Suprapubic skin (tissue), 4 donors: ENCODE measurements around the gene PLAAT4. TPM values are rescaled to one million over a fixed set of nuclear protein-coding genes. Genes with fewer than 3 reads are reported as not detected.

Experiments used
- DNase-seq, 2 donors: peaks; one replicate each; pipeline ENCODE4 v3.0.0-alpha.2; 2019; ENCODE audit warnings: low spot score in 2 of 2
- H3K27ac ChIP-seq: fragments of 200-600 bp; sonication (generic); one replicate; pipeline ENCODE4 v1.5.1; 2019
- H3K27me3 ChIP-seq: fragments of 200-600 bp; sonication (generic); one replicate; pipeline ENCODE4 v1.5.1; 2019
- H3K36me3 ChIP-seq: fragments of 200-600 bp; sonication (generic); one replicate; pipeline ENCODE4 v1.5.1; 2019
- H3K4me1 ChIP-seq: fragments of 200-600 bp; sonication (generic); one replicate; pipeline ENCODE4 v1.5.1; 2019
- H3K4me3 ChIP-seq: fragments of 200-600 bp; sonication (generic); one replicate; pipeline ENCODE4 v1.5.1; 2019; ENCODE audit warnings: mild to moderate bottlenecking
- H3K9me3 ChIP-seq: fragments of 200-600 bp; sonication (generic); one replicate; pipeline ENCODE4 v1.5.1; 2019
- EP300 ChIP-seq: sonication (generic); formaldehyde crosslinking; IDR thresholded peaks from one replicate; pipeline ENCODE4 v1.6.1; 2017; ENCODE audit warnings: antibody characterized with exemption
- POLR2A ChIP-seq, 2 donors: fragments of 450-650 bp; IDR thresholded peaks; one replicate each; pipeline ENCODE4 v1.6.1; 2017; ENCODE audit warnings: antibody characterized with exemption in 2 of 2, mild to moderate bottlenecking in 2 of 2, moderate library complexity in 2 of 2
- POLR2AphosphoS5 ChIP-seq, 3 donors: sonication (generic); formaldehyde crosslinking; IDR thresholded peaks; one replicate each; pipeline ENCODE4 v1.6.1; 2017; ENCODE audit warnings: antibody characterized with exemption in 3 of 3
- WGBS: methylation state at CpG from one replicate; pipeline ENCODE4 v1.1.5; 2018; 5-methylcytosine and 5-hydroxymethylcytosine counted together
- total RNA-seq, 4 donors: library from RNA; depleted of rRNA; stranded (reverse); fragments of >200 nt; gene quantifications; one replicate each; pipeline ENCODE4 v1.1.0, GENCODE V29; 2016
- TF ChIP-seq, protein P1 (sequence below), 2 donors: fragments of 200-600 bp in 1 of 2; fragments of 450-650 bp in 1 of 2; sonication (generic) in 1 of 2; IDR thresholded peaks; one replicate each; pipeline ENCODE4 v1.5.1; 2016 to 2019; ENCODE audit warnings: antibody characterized with exemption in 2 of 2, mild to moderate bottlenecking in 1 of 2, moderate library complexity in 1 of 2

The PLAAT4 gene
- total RNA-seq, 4 donors from 2014 or later = 3.3 to 14.1 (median 4.6) TPM; not detected in 1

DNA sequence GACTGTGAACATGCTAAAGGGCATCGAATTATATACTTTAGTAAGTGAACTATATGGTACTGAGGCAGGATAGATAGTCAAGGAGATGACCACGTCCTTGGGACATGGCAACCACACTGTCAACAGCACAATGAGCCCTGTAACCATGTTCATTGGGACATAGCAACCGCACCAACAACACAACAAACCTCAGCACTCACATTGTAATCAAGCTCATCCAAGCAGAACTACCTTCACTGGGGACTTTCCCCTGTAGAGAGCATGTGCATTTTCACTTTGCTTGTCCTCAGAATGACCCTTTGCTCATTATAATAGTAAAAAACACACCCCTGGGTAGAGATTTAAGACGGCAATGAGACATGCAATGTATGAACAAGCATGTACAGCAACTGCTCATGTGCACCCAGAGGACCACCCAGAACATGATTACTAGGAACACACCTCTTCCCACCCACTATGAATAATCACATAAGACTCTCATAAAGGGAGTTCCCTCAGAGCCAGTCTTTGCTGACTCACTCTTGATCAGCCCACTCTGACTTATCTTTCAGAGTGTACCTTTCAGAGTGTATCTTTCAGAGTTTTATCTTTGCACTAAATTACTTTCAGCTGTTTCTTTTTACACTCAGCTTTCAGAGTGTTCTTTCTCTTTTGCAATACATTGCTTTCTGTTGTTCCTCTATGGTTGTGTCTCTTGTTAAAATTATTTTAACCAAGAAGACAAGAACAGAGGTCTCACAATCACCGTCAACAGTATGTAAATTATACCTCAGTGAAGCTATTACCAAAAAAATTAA lies 30.6 kb downstream of the PLAAT4 start:
- Histone ChIP-seq H3K27me3 (no peaks in the 10 kb centered on the region), H3K4me3 (no peak overlapping the region), H3K4me1 (peaks cover 36% of the 10 kb centered on the region), H3K9me3 (no peaks in the 10 kb centered on the region), H3K36me3 (no peaks in the 10 kb centered on the region), H3K27ac (peak overlapping the region; percentile 65)
- no peak for DNase-seq
- TF ChIP-seq, protein P1, sequence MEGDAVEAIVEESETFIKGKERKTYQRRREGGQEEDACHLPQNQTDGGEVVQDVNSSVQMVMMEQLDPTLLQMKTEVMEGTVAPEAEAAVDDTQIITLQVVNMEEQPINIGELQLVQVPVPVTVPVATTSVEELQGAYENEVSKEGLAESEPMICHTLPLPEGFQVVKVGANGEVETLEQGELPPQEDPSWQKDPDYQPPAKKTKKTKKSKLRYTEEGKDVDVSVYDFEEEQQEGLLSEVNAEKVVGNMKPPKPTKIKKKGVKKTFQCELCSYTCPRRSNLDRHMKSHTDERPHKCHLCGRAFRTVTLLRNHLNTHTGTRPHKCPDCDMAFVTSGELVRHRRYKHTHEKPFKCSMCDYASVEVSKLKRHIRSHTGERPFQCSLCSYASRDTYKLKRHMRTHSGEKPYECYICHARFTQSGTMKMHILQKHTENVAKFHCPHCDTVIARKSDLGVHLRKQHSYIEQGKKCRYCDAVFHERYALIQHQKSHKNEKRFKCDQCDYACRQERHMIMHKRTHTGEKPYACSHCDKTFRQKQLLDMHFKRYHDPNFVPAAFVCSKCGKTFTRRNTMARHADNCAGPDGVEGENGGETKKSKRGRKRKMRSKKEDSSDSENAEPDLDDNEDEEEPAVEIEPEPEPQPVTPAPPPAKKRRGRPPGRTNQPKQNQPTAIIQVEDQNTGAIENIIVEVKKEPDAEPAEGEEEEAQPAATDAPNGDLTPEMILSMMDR (IDR thresholded peaks at IDR 0.05) = no peak
- TF ChIP-seq EP300 (no peak), POLR2AphosphoS5 (IDR thresholded peaks at IDR 0.05) (no peak), POLR2A (IDR thresholded peaks at IDR 0.05) (no peak)
- WGBS = 40% methylated on average over 5 of the region's 5 CpGs

DNA sequence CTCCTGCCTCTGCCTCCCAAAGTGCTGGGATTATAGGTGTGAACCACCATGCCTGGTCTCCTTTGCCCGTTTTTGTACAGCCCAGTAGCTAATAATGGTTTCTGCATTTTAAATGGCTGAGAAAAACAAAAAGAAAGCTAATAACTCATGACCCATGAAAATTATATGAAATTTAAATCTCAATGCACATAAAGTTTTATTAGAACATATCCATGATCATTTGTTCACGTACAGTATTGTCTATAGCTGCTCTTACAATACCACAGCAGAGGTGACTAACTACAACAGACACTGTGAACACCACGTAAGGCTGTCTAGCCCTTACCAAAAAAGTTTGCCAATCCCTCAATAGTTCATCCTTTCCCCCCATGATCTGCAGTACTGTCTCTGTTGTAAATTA lies 33.0 kb downstream of the PLAAT4 start:
- H3K4me3 ChIP-seq = no peak overlapping the region
- WGBS = 94% methylated on average over 3 of the region's 3 CpGs

DNA sequence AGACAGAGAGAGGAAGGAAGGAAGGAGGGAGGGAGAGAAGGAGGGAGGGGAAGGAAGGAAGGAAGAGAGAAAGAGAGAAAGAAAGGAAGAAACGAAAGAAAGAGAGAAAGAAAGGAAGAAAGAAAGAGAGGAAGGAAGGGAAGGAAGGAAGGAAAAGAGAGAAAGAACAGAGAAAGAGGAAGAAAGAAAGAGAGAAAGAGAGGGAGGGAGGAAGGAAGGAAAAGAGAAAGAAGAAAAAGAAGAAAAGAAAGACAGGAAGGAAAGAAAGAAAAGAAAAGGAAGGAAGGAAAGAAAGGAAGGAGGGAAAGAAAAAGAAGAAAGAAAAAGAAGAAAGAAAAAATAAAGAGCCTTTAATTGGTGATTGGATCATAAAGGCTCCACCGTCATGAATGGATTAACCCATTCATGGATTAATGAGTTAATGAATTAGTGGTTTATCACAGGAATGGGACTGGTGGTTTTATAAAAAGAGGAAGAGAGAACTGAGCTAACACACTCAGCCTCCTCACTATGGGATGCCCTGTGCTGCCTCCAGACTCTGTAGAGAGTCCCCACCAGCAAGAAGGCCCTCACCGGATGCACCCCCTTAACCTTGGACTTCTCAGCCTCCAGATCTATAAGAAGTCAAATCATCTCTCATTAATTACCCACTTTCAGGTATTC lies 35.5 kb downstream of the PLAAT4 start:
- Histone ChIP-seq H3K4me3 (no peak overlapping the region), H3K27ac (no peak overlapping the region), H3K4me1 (peaks cover 12% of the 10 kb centered on the region), H3K27me3 (no peaks in the 10 kb centered on the region), H3K36me3 (no peaks in the 10 kb centered on the region), H3K9me3 (no peaks in the 10 kb centered on the region)
- TF ChIP-seq POLR2AphosphoS5 (IDR thresholded peaks at IDR 0.05) = no peak
- TF ChIP-seq EP300 = no peak
- TF ChIP-seq, protein P1 (IDR thresholded peaks at IDR 0.05) = no peak
- TF ChIP-seq POLR2A (IDR thresholded peaks at IDR 0.05) = no peak
- WGBS = 51% methylated on average over 3 of the region's 3 CpGs
- no peak for DNase-seq

More for the DNA sequence above, 33.0 kb downstream of the PLAAT4 start:
- DNase-seq = no peak
- TF ChIP-seq, protein P1 (IDR thresholded peaks at IDR 0.05) = no peak
- TF ChIP-seq POLR2A (IDR thresholded peaks at IDR 0.05) (no peak), POLR2AphosphoS5 (IDR thresholded peaks at IDR 0.05) (no peak), EP300 (no peak)
- no peaks in the 10 kb centered on the region for H3K9me3 ChIP-seq
- no peak overlapping the region for H3K27ac ChIP-seq
- H3K27me3 ChIP-seq = no peaks in the 10 kb centered on the region
- H3K4me1 ChIP-seq = peaks cover 35% of the 10 kb centered on the region
- H3K36me3 ChIP-seq = no peaks in the 10 kb centered on the region

DNA sequence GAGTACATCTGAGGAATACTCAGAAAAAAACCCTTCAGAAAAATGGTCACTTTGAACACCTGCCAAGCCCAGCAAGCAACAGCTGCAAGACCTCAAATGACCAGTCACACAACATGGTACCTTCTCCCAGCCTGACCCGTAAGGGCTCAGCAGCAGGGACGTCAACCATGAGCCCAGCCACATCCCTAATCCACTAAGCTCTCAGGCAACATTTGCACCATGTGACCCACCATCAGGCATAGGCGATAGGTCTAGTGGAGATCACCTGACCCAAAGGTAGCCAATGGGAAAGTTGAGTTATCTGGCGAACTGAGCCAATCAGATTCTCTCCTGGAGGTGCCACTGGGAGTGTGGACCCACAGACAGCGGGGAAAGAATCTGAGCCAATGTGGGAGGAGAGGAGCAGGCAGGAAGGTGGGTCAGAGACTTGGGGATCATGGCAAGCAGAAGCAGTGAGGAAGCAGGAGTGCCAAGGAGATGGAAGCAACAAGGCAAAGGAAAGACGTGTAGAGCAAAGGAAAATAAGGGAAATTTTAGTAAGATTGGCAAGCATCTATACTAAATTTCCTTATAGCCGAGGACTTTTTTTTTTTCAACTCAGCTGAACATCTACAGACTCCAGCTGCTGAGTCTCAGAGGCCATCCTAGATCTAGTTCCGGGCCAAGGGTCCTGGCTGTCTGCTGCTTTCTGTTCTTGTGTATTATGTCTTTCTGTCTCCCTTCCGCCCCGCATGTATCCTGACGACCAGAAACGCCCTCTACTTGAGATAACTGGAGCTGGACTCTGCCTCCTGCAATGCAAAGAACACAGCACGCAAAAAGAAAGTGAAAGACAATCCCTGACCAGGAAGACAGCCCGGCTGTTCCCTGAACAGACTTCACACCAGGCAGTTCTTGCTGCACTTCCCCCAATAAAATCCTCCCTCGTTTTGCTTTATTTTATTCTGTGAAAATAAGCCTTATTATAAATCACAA lies 37.6 kb downstream of the PLAAT4 start:
- peaks cover 2% of the 10 kb centered on the region for H3K4me1 ChIP-seq
- WGBS = 60% methylated on average over 15 of the region's 15 CpGs
- H3K27me3 ChIP-seq = no peaks in the 10 kb centered on the region
- H3K27ac ChIP-seq = peak overlapping the region; percentile 39
- H3K36me3 ChIP-seq = no peaks in the 10 kb centered on the region
- TF ChIP-seq POLR2A (IDR thresholded peaks at IDR 0.05) (no peak), POLR2AphosphoS5 (IDR thresholded peaks at IDR 0.05) (no peak), EP300 (no peak)
- TF ChIP-seq, protein P1 (IDR thresholded peaks at IDR 0.05) = no peak
- peak overlapping the region; percentile 25 for H3K4me3 ChIP-seq
- no peak for DNase-seq
- no peaks in the 10 kb centered on the region for H3K9me3 ChIP-seq
